Stimulated activated CD4-positive, alpha-beta T cell treated with anti-CD3 and anti-CD28 coated beads, Interleukin-12 subunit alpha, Interleukin-12 subunit beta, amount 100 ng/mL, for 24 hours (primary cell): Measurements from ENCODE around the gene MOSPD3.
"Not testable (repeated sequence)": the region's sequence is repeated elsewhere in the genome, so short reads cannot be mapped to it uniquely, and the experiment has no call there.

Experiments used
- DNase-seq, 2 experiments: peaks; one replicate each; pipeline ENCODE4 v3.0.0-alpha.2; 2020; ENCODE audit warnings: low read depth in 2 of 2

MOSPD3 gene

GRCh38 chr7:100611983-100612729, at the start of gene MOSPD3:
Gene MOSPD3 (plus strand): TSS chr7:100612540. CDS start chr7:100612792, 252 bp downstream.
- peak; percentile 97 to 98 for DNase-seq

GRCh38 chr7:100563100-100563564, 49.2 kb upstream of the MOSPD3 start:
- DNase-seq: no peak

GRCh38 chr7:100563809-100564400, 48.4 kb upstream of the MOSPD3 start:
- DNase-seq: peak; percentile 63 to 89

GRCh38 chr7:100564405-100564804, 47.9 kb upstream of the MOSPD3 start:
- not testable (repeated sequence) for DNase-seq

- DNase-seq: no peak
Measured at GRCh38 chr7:100565133-100565571, 47.2 kb upstream of the MOSPD3 start.

- no peak for DNase-seq
Measured at GRCh38 chr7:100566018-100566531, 46.3 kb upstream of the MOSPD3 start.

- DNase-seq: no peak
Measured at GRCh38 chr7:100567031-100567730, 45.2 kb upstream of the MOSPD3 start.

- no peak for DNase-seq
Measured at GRCh38 chr7:100567751-100568175, 44.6 kb upstream of the MOSPD3 start.

GRCh38 chr7:100568176-100568895, 44.0 kb upstream of the MOSPD3 start:
- DNase-seq: no peak

GRCh38 chr7:100568896-100569844, 43.2 kb upstream of the MOSPD3 start:
- DNase-seq: peak in 1 of 2 experiments; percentile 45

GRCh38 chr7:100570954-100571828, 41.1 kb upstream of the MOSPD3 start:
- DNase-seq: no peak

- DNase-seq: no peak
Measured at GRCh38 chr7:100571829-100572116, 40.6 kb upstream of the MOSPD3 start.

GRCh38 chr7:100572281-100572948, 39.9 kb upstream of the MOSPD3 start:
- DNase-seq: no peak

- DNase-seq: no peak
Measured at GRCh38 chr7:100572949-100573675, 39.2 kb upstream of the MOSPD3 start.

GRCh38 chr7:100573691-100574361, 38.5 kb upstream of the MOSPD3 start, which contains the start of gene SAP25:
Gene SAP25 (minus strand): TSS chr7:100573900. CDS start chr7:100573742, 158 bp downstream.
- DNase-seq: no peak

GRCh38 chr7:100574362-100575205, 37.8 kb upstream of the MOSPD3 start:
- no peak for DNase-seq

GRCh38 chr7:100575206-100575631, 37.1 kb upstream of the MOSPD3 start:
- DNase-seq: no peak
